Natural killer cell (primary cell): ENCODE measurements around the gene HOXC6. TPM values are rescaled to one million over a fixed set of nuclear protein-coding genes. Genes with fewer than 3 reads are reported as not detected.

Experiments
- ATAC-seq, 3 donors: fragments of 150-1000 bp in 2 of 3; fragments of 200-7000 bp in 1 of 3; cut with Tn5 transposase; 1 replicate in 1 of 3; 2 replicates in 2 of 3; pipeline ENCODE4 v1.10.0; 2021; ENCODE audit warnings: mild to moderate bottlenecking in 2 of 3, moderate library complexity in 2 of 3
- DNase-seq, 2 donors: peaks; one replicate each; pipeline versions ENCODE4 v3.0.0 to v3.0.0-alpha.2; 2013 to 2021; ENCODE audit warnings: mixed read lengths in 1 of 2
- H3K27ac ChIP-seq: one replicate; pipeline ENCODE4 v1.5.1; 2013; ENCODE audit warnings: mild to moderate bottlenecking, low read length
- H3K27me3 ChIP-seq: one replicate; pipeline ENCODE4 v1.6.1; 2013; ENCODE audit warnings: low read length; ENCODE audit not compliant: control insufficient read depth, insufficient read depth
- H3K36me3 ChIP-seq: one replicate; pipeline ENCODE4 v1.6.1; 2013; ENCODE audit warnings: low read length; ENCODE audit not compliant: control insufficient read depth, insufficient read depth
- H3K4me1 ChIP-seq: one replicate; pipeline ENCODE4 v1.6.1; 2013; ENCODE audit warnings: low read length; ENCODE audit not compliant: control insufficient read depth, insufficient read depth
- H3K4me3 ChIP-seq: one replicate; pipeline ENCODE4 v1.5.1; 2013; ENCODE audit warnings: low read length
- H3K9me3 ChIP-seq: one replicate; pipeline ENCODE4 v1.6.1; 2013; ENCODE audit warnings: low read length; ENCODE audit not compliant: control insufficient read depth, insufficient read depth
- H3K27ac Mint-ChIP-seq, 2 donors: one replicate each; pipeline ENCODE4 v1.8.0; 2022; ENCODE audit warnings: mild to moderate bottlenecking in 2 of 2, mixed read lengths in 2 of 2, moderate library complexity in 1 of 2
- H3K27me3 Mint-ChIP-seq, 2 donors: one replicate each; pipeline ENCODE4 v1.8.0; 2022; ENCODE audit warnings: low read depth in 2 of 2, mixed read lengths in 2 of 2
- H3K36me3 Mint-ChIP-seq: one replicate; pipeline ENCODE4 v1.8.0; 2022; ENCODE audit warnings: mixed read lengths
- H3K4me1 Mint-ChIP-seq, 2 donors: one replicate each; pipeline ENCODE4 v1.8.0; 2022; ENCODE audit warnings: mixed read lengths in 2 of 2
- H3K4me3 Mint-ChIP-seq: one replicate; pipeline ENCODE4 v1.8.0; 2022; ENCODE audit warnings: mild to moderate bottlenecking, moderate library complexity, mixed read lengths
- H3K9me3 Mint-ChIP-seq, 2 donors: one replicate each; pipeline ENCODE4 v1.8.0; 2022; ENCODE audit warnings: mixed read lengths in 2 of 2
- WGBS: methylation state at CpG from one replicate; pipeline ENCODE4 v1.1.7; 2013; ENCODE audit warnings: missing lambda C conversion rate; ENCODE audit not compliant: insufficient coverage; 5-methylcytosine and 5-hydroxymethylcytosine counted together
- intact Hi-C: fragments of 100-400 bp; cut with micrococcal nuclease; formaldehyde crosslinking; loops from one replicate; pipeline ENCODE4 v1.14.2; 2022
- total RNA-seq, 4 donors: library from RNA; stranded (reverse); fragments of 120-200 nt in 1 of 4; gene quantifications; one replicate each; pipeline versions ENCODE4 v1.2.3 to v1.2.4, GENCODE V29; 2013 to 2022
- TF ChIP-seq, protein P1 (sequence below): fragments of 200-600 bp; IDR thresholded peaks from one replicate; pipeline ENCODE4 v1.8.0; 2022; ENCODE audit warnings: antibody characterized with exemption

Gene HOXC6
- total RNA-seq, 3 donors from 2014 or later (not counting 1 experiment from before 2014, with no cell fraction given) = not detected

GRCh38 chr12:54005853-54006558 is 22.2 kb upstream of the HOXC6 start:
- Histone ChIP-seq H3K4me1 (peaks cover 16% of the 10 kb centered on the region), H3K4me3 (peak overlapping the region; percentile 28), H3K27me3 (peaks cover 87% of the 10 kb centered on the region), H3K36me3 (no peaks in the 10 kb centered on the region), H3K9me3 (peaks cover 3% of the 10 kb centered on the region), H3K27ac (no peak overlapping the region)
- intact Hi-C loops = loop anchor here (1.0 to 2.0 kb wide), 3 partner anchors 185 to 201 kb away; no protein-coding TSS in a partner anchor
- Mint-ChIP-seq H3K4me1 (peaks cover 11 to 22% of the 10 kb centered on the region in 2 donors), H3K36me3 (peaks cover 5% of the 10 kb centered on the region), H3K27ac (peak overlapping the region; percentile 7 to 25), H3K9me3 (no peaks in the 10 kb centered on the region), H3K27me3 (peaks cover 81 to 91% of the 10 kb centered on the region in 2 donors), H3K4me3 (peak overlapping the region; percentile 95)
- TF ChIP-seq, protein P1, sequence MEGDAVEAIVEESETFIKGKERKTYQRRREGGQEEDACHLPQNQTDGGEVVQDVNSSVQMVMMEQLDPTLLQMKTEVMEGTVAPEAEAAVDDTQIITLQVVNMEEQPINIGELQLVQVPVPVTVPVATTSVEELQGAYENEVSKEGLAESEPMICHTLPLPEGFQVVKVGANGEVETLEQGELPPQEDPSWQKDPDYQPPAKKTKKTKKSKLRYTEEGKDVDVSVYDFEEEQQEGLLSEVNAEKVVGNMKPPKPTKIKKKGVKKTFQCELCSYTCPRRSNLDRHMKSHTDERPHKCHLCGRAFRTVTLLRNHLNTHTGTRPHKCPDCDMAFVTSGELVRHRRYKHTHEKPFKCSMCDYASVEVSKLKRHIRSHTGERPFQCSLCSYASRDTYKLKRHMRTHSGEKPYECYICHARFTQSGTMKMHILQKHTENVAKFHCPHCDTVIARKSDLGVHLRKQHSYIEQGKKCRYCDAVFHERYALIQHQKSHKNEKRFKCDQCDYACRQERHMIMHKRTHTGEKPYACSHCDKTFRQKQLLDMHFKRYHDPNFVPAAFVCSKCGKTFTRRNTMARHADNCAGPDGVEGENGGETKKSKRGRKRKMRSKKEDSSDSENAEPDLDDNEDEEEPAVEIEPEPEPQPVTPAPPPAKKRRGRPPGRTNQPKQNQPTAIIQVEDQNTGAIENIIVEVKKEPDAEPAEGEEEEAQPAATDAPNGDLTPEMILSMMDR = peak; percentile 94
- peak; percentile 87 to 92 (median 89) for ATAC-seq
- 2% methylated on average over 39 of the region's 39 CpGs for WGBS
- DNase-seq = peak; percentile 87 to 91

- Histone ChIP-seq H3K27me3 (peaks cover 87% of the 10 kb centered on the region), H3K4me1 (peaks cover 16% of the 10 kb centered on the region), H3K4me3 (peak overlapping the region; percentile 28), H3K27ac (no peak overlapping the region), H3K36me3 (no peaks in the 10 kb centered on the region), H3K9me3 (peaks cover 3% of the 10 kb centered on the region)
- Mint-ChIP-seq H3K4me3 (peak overlapping the region; percentile 95), H3K9me3 (no peaks in the 10 kb centered on the region), H3K27ac (peak overlapping the region in 1 of 2 donors; percentile 7), H3K27me3 (peaks cover 79 to 91% of the 10 kb centered on the region in 2 donors), H3K4me1 (peaks cover 18 to 29% of the 10 kb centered on the region in 2 donors), H3K36me3 (peaks cover 5% of the 10 kb centered on the region)
- intact Hi-C loops = loop anchor here (1.0 to 2.0 kb wide), 3 partner anchors 184 to 201 kb away; no protein-coding TSS in a partner anchor
- DNase-seq (no peak), ATAC-seq (no peak)
- WGBS = 12% methylated on average over 22 of the region's 22 CpGs
- TF ChIP-seq, protein P1 = no peak
Measured at GRCh38 chr12:54006559-54007220, 21.6 kb upstream of the HOXC6 start.

DNA sequence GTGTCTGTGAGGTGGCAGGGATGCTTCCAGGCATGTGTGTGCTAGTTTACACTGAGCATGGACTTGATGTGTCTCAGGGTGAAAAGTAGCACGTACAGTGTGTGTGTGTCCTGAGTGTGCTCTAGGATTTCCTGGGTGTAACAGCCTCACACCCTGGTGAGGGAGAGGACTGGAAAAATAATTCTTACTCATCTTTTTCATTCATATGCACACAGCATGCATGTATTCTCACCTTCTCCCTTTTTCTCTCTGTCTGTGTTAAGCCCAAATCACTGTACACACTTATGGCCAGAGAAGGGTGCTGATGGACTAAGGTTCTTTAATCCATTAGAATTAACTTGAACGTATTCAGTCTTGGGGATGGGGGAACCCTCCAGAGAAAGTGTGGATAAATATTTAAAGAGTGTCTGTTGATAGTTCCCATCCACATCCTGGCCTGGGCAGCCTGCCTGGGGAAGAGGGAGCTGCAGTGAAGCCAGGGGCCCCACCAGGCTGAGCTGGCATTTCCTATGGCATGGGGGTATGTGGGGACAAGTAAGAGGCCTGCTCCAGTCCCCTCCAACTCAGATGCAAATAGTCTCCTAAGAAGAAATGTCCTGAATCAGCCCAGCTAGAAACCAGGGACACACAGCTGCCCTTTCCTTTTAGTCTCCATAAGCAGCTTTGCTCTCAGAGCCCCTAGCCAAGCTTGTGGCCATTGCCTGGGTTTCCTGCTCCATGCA is 20.5 kb upstream of the HOXC6 start:
- peaks cover 18 to 30% of the 10 kb centered on the region in 2 donors for H3K4me1 Mint-ChIP-seq
- no peak for ATAC-seq
- no peaks in the 10 kb centered on the region for H3K36me3 ChIP-seq

More for the DNA sequence above, 20.5 kb upstream of the HOXC6 start:
- Histone ChIP-seq H3K27me3 (peaks cover 81% of the 10 kb centered on the region), H3K4me3 (no peak overlapping the region), H3K27ac (no peak overlapping the region), H3K4me1 (peaks cover 16% of the 10 kb centered on the region), H3K9me3 (peaks cover 3% of the 10 kb centered on the region)
- intact Hi-C loops = loop anchor here (2.0 kb wide), 1 partner anchor 183 kb away; no protein-coding TSS in a partner anchor
- Mint-ChIP-seq H3K27me3 (peaks cover 81 to 91% of the 10 kb centered on the region in 2 donors), H3K9me3 (no peaks in the 10 kb centered on the region), H3K27ac (no peak overlapping the region), H3K4me3 (no peak overlapping the region), H3K36me3 (peaks cover 5% of the 10 kb centered on the region)
- DNase-seq = no peak
- WGBS = 35% methylated on average over 2 of the region's 2 CpGs
- TF ChIP-seq, protein P1 = no peak
